Measurements from ENCODE around the gene NCAN. TPM values are rescaled to one million over a fixed set of nuclear protein-coding genes. Genes with fewer than 3 reads are reported as not detected.

The NCAN gene
- total RNA-seq, 1 experiment from 2014 or later = 3.0 TPM

- H3K4me3 Mint-ChIP-seq = no peak overlapping the region
- ATAC-seq (no peak), DNase-seq (ENCODE audit: low spot score) (no peak)
- ChIA-PET CTCF (no interaction called here), POLR2A (no interaction called here)
- no peaks in the 10 kb centered on the region for H3K27me3 Mint-ChIP-seq (ENCODE audit: low read depth)
- TF ChIP-seq EMX1 (CRISPR knock-in tag; IDR thresholded peaks at IDR 0.05) = no peak
- peaks cover 4% of the 10 kb centered on the region for H3K36me3 Mint-ChIP-seq
- no peaks in the 10 kb centered on the region for H3K9me3 Mint-ChIP-seq
- no peak overlapping the region for H3K27ac Mint-ChIP-seq
- H3K4me1 Mint-ChIP-seq = peaks cover 5% of the 10 kb centered on the region; the same call in 1 of the 2 replicates
These were observed 30.2 kb upstream of the NCAN start for GRCh38 chr19:19181488-19181998.

GRCh38 chr19:19185853-19186740 lies 25.7 kb upstream of the NCAN start:
- no peak overlapping the region for H3K4me3 Mint-ChIP-seq
- DNase-seq (ENCODE audit: low spot score) = peak; percentile 89
- peak overlapping the region; percentile 84 for H3K27ac Mint-ChIP-seq
- H3K27me3 Mint-ChIP-seq (ENCODE audit: low read depth) = no peaks in the 10 kb centered on the region
- H3K36me3 Mint-ChIP-seq = peaks cover 4% of the 10 kb centered on the region
- ChIA-PET POLR2A (interaction anchor here (0.6 kb wide), 1 partner anchor 19 kb away, joined by 3 read pairs; no protein-coding TSS in a partner anchor), CTCF (interaction anchor here (0.5 to 1.8 kb wide), 21 partner anchors 11 to 368 kb away, joined by 3 to 21 read pairs (median 4); partner anchors contain the start of genes MEF2B and NR2C2AP)
- ATAC-seq = peak; percentile 100
- H3K4me1 Mint-ChIP-seq = peaks cover 11% of the 10 kb centered on the region
- H3K9me3 Mint-ChIP-seq = no peaks in the 10 kb centered on the region
- TF ChIP-seq ZMAT4 (CRISPR knock-in tag; IDR thresholded peaks at IDR 0.05) (no peak), ZBTB43 (CRISPR knock-in tag; IDR thresholded peaks at IDR 0.05) (no peak), ZNF671 (CRISPR knock-in tag; IDR thresholded peaks at IDR 0.05) (no peak), ZNF138 (CRISPR knock-in tag; conservative IDR thresholded peaks at IDR 0.05) (no peak), RORB (CRISPR knock-in tag; IDR thresholded peaks at IDR 0.05) (no peak), MXD4 (CRISPR knock-in tag; IDR thresholded peaks at IDR 0.05; ENCODE audit: borderline replicate concordance) (no peak), MAX (CRISPR knock-in tag; IDR thresholded peaks at IDR 0.05) (peak; percentile 45; the same call in 1 of the 2 replicates), SMAD4 (CRISPR knock-in tag; IDR thresholded peaks at IDR 0.05) (no peak), PRRX2 (CRISPR knock-in tag; IDR thresholded peaks at IDR 0.05) (0 out of 2 replicates have a peak, but pooled peaks have one; percentile 35), GRHL2 (CRISPR knock-in tag; IDR thresholded peaks at IDR 0.05; ENCODE audit: insufficient replicate concordance, severe bottlenecking) (no peak), ATF2 (CRISPR knock-in tag; IDR thresholded peaks at IDR 0.05; ENCODE audit: borderline replicate concordance, low read depth) (no peak), GTF2I (CRISPR knock-in tag; conservative IDR thresholded peaks at IDR 0.05) (0 out of 2 replicates have a peak, but pooled peaks have one; percentile 68), CTCF (IDR thresholded peaks at IDR 0.05) (peak; percentile 93), TEAD4 (CRISPR knock-in tag; IDR thresholded peaks at IDR 0.05) (peak; percentile 91; the same call in 1 of the 2 replicates), ARID4B (CRISPR knock-in tag; IDR thresholded peaks at IDR 0.05; ENCODE audit: borderline replicate concordance) (no peak), ZBTB21 (CRISPR knock-in tag; IDR thresholded peaks at IDR 0.05; ENCODE audit: borderline replicate concordance) (no peak), ETV6 (CRISPR knock-in tag; IDR thresholded peaks at IDR 0.05) (no peak), ZNF219 (CRISPR knock-in tag; IDR thresholded peaks at IDR 0.05; ENCODE audit: borderline replicate concordance) (no peak), HMGA2 (CRISPR knock-in tag; IDR thresholded peaks at IDR 0.05) (no peak), E2F1 (CRISPR knock-in tag; IDR thresholded peaks at IDR 0.05) (no peak), CBFB (CRISPR knock-in tag; IDR thresholded peaks at IDR 0.05; ENCODE audit: low read depth) (no peak), SOX15 (CRISPR knock-in tag; IDR thresholded peaks at IDR 0.05) (no peak)
